Right ventricle myocardium superior (tissue), 1 donor: ENCODE data around the gene ASIC3. TPM values are rescaled to one million over a fixed set of nuclear protein-coding genes. Genes with fewer than 3 reads are reported as not detected.
"Not testable (repeated sequence)": the region's sequence is repeated elsewhere in the genome, so short reads cannot be mapped to it uniquely, and the experiment has no call there.

Source experiments
- ATAC-seq: fragments of 200-7000 bp; cut with Tn5 transposase; one replicate; pipeline ENCODE4 v1.9.1; 2020; ENCODE audit warnings: mild to moderate bottlenecking; ENCODE audit not compliant: poor library complexity
- DNase-seq: peaks from one replicate; pipeline ENCODE4 v3.0.0-alpha.2; 2020
- intact Hi-C: fragments of 100-400 bp; cut with DNase I; formaldehyde crosslinking; loops from one replicate; pipeline ENCODE4 v1.11.2; 2022
- total RNA-seq: library from RNA; stranded (reverse); fragmentation: NEBNext Ultra II Directional; extraction: Animal tissue kit (Norgen Biotek cat#: 25700); gene quantifications from one replicate; pipeline ENCODE4 v1.2.1, GENCODE V29; 2021
- donor health status: DM: no; HTN: yes; CAD: no; lungs with severe emphysema.

The ASIC3 gene
- total RNA-seq, 1 donor from 2014 or later, result 6.5 TPM

DNA sequence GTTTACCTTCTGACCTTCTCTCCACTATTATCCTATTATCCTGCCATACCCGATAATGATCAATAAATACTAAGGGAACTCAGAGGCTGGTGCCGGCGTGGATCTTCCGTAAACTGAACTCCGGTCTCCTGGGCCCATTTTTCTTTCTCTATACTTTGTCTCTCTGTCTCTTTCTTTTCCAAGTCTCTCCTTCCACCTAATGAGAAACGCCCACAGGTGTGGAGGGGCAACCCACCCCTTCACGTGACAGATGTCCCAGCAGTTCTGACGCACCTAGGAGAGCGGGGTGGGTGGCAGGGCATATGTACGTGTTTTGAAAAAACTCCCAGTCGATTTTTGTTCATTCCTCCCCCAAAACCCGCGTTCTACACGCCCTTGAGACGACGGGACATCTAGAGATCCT is 20.6 kb upstream of the ASIC3 start:
- ATAC-seq, DNase-seq, intact Hi-C loops: not testable (repeated sequence)

DNA sequence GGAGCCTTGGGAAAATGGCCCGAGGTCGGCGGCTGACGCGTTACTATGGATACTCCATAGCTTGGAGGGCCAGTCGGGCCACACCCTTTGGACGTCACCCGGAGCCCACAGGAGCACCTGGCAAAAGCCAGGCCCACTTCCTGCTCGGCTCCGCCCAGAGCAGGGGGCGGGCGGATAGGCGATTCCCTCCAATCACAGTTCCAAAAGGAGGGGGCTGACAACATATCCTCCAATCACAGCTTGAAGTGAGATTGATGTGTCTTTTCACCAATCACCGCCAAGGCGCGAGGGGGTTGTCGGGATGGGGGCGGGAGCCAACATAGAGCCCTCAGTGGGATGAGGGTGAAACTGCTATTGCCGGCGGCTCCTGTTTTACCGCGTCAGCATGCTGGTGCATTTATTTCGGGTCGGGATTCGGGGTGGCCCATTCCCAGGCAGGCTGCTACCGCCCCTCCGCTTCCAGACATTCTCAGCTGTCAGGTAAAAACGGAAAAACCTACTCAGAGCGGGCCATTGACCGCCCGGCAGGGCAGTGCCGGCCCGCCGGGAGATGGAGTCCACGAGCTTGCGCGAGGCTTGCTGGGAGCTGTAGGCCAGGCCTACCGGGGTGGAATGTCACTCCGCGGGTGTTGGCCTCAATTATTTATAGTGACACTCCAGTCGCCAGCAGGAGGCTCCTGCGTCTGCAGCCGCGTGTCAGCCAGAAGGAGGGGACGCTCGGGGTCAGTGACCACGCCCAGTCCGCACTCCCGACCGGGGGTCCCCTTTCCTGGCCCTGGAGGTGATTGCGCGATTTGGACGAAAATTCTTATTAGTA is 20.0 kb upstream of the ASIC3 start, which contains the start of gene ABCB8:
Gene ABCB8 (plus strand): TSS at position 320 of the 817 bp plus-strand sequence. CDS start 66 bp downstream, at position 386.
- DNase-seq, result peak; percentile 97
- ATAC-seq, result peak; percentile 98
- intact Hi-C loops, result no loop called here

DNA sequence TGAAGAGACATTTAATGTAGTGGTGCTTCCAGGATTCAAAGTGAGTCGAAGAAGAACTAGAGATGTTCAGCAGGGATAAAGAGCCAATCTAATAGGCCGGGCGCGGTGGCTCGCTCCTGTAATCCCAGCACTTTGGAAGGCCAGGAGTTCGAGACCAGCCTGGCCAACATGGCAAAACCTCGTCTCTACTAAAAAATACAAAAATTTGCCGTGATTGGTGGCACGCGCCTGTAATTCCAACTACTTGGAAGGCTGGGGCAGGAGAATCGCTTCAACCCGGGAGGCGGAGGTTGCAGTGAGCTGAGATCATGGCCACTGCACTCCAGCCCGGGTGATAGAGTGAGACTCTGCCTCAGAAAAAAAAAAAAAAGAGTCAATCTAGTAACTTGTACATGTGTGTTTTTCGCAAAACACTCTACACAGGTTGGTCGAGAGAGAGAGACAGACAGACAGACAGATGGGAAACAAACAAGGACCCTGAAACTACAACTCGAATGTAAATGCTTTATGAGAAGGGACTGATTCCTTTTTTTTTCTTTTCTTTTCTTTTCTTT is 19.3 kb upstream of the ASIC3 start:
- DNase-seq (no peak), ATAC-seq (no peak)
- intact Hi-C loops, result no loop called here

DNA sequence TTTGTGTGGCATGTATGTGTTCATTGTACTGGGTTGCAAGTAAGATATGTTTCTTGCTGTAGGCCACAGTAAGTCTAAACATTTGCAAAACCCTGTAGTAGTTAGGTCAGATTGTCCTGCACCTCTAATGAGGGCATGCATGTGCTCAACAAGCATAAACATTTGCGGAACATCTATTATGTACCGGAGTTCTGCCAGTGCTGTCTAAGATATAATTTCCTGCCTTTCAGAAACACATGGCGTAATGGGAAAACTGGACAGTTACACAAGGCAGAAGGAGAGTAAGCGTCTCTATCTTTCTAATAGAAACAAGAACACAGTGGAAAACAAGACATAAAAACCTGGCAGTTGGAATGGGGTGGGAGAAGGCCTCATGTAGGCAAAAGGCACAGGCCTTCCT is 17.3 kb upstream of the ASIC3 start:
- intact Hi-C loops, result loop anchor here (10.0 kb wide), 1 partner anchor 84 kb away; no protein-coding TSS in a partner anchor
- ATAC-seq, result no peak
- no peak for DNase-seq

DNA sequence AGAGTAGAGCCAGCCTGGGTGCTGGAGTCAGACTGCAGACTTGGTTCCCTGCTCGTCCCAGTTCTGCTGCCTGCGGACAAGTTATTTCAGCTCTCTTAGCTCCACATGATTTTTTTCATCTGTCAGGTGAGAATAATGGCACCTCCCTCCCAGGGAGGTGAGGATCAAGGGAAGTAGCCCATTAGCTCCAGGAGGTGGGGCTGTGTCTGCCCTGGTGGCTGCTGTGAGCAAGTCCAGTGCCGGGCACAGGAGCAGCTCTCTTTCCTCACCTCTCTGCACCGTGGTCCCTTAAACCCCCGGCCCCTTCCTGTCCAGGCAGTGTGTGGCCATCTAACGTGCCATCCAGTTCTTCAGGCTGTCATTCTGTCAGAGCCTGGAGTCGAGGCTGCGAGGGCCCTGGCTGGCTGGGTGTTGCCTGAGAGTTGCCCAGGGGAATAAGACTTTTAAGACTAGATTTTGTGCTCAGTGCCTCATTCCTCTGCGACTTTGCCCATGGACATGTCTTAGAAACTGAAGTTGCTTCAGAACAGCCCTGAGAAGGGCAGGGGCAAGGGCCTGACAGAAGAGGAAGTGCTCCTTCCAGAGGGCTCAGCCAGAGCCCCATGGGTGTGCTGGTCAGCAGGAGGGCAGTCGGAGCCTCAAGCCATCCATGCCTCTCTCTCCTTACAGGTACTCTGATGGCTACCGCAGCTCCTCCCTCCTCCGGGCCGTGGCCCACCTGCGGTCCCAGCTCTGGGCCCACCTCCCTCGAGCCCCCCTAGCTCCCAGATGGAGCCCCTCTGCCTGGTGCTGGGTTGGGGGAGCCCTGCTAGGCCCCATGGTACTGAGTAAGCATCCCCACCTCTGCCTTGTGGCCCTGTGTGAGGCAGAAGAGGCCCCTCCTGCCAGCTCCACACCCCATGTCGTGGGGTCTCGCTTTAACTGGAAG is 15.1 kb upstream of the ASIC3 start:
- ATAC-seq (no peak), DNase-seq (no peak)
- intact Hi-C loops, result loop anchor here (10.0 kb wide), 1 partner anchor 82 kb away; no protein-coding TSS in a partner anchor

DNA sequence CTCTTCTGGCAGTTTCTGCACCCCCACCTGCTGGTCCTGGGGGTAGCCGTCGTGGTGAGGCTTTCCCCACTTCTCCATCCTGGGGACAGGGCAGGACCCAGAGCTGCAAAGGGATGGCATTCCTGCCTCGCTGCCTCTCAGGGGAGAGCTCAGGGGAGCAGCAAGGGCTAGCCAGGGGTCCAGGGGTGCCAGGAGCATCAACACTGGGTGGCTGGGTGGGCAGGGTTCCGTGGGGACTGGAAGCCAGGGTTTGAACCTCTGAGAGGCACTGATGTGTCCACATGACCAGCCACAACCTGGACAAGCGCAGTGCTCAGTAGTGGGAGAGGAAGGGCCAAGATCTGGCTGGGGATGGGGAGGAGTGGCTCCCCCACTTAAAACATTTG is 14.5 kb upstream of the ASIC3 start:
- DNase-seq, result no peak
- ATAC-seq, result no peak
- intact Hi-C loops, result loop anchor here (10.0 kb wide), 1 partner anchor 81 kb away; no protein-coding TSS in a partner anchor

DNA sequence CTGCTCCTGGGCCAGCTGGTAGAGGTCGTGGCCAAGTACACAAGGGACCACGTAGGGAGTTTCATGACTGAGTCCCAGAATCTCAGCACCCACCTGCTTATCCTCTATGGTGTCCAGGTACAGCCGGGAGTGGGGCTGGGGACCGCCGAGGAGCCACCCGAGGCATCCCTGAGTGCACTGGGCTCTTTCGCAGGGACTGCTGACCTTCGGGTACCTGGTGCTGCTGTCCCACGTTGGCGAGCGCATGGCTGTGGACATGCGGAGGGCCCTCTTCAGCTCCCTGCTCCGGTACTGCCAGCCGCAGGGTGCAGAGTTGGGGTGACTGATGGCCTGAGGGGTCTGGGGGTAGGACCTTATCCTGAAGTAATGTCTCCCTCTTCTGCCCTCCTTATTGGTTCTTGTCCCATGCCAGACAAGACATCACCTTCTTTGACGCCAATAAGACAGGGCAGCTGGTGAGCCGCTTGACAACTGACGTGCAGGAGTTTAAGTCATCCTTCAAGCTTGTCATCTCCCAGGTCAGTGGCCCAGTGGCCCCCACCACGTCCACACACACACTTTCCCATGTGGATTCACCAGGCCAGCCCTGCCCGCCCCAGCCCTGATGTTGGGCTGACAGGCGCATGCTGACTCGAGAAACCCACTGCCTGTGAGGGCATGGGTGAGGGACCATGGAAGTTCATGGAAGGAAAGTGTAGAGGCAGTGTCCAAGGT is 13.9 kb upstream of the ASIC3 start:
- intact Hi-C loops, result loop anchor here (10.0 kb wide), 1 partner anchor 80 kb away; no protein-coding TSS in a partner anchor
- DNase-seq (no peak), ATAC-seq (no peak)

DNA sequence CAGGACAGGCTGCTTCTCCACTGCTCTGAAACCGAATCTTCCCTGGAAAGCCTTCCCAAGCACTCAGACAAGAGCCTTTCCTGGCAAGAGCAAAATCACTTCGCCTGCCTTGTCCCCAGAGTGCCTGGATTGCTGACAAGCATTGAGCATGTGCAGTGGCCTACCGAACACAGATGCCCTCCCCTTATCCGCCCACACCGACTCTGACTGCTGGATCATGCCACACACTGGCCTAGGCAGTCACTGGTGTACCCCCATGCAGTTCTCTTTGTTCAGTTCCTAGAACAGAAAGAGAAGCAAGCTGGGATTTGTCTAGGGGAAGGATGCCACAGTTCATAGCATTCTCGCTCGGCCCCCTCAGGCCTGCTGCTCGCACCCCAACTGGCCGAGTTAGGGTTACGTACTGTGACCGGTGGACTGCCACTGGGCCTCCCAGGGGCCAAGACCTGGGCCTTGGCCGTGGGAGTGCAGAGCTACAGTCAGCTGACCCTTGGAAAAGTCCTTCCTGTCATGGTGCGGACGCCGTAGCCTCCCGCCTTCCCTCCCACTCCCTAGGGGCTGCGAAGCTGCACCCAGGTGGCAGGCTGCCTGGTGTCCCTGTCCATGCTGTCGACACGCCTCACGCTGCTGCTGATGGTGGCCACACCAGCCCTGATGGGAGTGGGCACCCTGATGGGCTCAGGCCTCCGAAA is 13.2 kb upstream of the ASIC3 start:
- intact Hi-C loops, result loop anchor here (10.0 kb wide), 1 partner anchor 80 kb away; no protein-coding TSS in a partner anchor
- DNase-seq, result no peak
- peak; percentile 71 for ATAC-seq

DNA sequence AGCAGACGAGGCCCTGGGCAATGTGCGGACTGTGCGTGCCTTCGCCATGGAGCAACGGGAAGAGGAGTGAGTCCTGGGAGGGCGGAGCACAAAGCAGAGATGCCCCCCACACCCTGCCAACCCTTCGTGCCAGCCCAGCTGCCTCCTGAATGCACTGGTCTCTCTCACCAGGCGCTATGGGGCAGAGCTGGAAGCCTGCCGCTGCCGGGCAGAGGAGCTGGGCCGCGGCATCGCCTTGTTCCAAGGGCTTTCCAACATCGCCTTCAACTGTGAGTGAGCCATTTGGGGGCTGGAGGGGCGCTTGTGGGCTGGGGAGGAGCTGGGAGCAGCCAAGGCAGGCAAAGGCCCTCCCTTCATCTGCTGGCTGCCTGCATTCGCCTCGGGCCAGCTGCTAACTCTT is 12.4 kb upstream of the ASIC3 start:
- DNase-seq (no peak), ATAC-seq (no peak)
- intact Hi-C loops, result loop anchor here (10.0 kb wide), 1 partner anchor 79 kb away; no protein-coding TSS in a partner anchor

DNA sequence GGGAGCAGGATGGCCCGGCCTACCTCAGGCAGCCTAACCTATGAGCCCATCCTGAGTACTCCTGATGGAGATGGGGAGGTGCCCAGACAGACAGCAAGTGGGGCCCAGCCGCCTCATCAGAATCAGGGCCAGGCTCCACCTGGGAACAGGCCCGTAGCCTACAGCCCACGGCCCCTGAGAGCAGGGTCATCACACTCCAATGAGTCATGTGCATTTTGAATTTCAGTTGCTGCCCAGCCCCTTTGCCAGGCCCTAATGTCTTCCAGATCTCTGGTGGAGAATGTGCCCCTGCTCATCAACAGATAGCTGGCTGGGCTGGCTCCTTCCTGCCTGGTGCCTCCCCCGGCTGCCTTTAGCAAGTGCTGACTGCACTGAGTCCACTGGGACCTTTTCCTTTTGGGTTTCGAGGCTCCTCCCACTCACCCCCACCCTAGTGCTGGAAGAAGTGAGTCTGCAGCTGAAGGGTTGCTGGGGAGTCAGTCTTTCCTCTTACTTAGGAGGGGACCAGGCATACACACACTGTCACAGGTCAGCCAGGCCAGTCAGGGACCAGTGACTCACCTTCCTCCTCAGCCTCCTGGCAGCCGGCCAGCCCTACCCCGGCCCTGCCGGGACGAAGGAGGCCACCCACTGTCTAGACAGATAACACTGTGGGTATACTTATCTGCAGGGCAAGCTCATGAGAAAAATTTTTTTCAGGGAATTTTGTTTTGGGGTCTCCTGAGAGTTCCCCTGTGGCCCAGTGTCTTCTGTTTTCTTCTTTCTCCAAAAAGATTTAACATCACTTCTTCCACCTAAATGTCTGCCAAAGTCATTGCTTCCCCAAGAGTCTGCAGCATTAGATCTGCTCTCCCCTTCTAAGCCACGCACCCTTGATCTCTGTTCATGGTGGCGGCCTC is 9.1 kb upstream of the ASIC3 start:
- ATAC-seq (peak; percentile 43), DNase-seq (peak; percentile 66)
- intact Hi-C loops, result loop anchor here (10.0 kb wide), 1 partner anchor 76 kb away; no protein-coding TSS in a partner anchor

DNA sequence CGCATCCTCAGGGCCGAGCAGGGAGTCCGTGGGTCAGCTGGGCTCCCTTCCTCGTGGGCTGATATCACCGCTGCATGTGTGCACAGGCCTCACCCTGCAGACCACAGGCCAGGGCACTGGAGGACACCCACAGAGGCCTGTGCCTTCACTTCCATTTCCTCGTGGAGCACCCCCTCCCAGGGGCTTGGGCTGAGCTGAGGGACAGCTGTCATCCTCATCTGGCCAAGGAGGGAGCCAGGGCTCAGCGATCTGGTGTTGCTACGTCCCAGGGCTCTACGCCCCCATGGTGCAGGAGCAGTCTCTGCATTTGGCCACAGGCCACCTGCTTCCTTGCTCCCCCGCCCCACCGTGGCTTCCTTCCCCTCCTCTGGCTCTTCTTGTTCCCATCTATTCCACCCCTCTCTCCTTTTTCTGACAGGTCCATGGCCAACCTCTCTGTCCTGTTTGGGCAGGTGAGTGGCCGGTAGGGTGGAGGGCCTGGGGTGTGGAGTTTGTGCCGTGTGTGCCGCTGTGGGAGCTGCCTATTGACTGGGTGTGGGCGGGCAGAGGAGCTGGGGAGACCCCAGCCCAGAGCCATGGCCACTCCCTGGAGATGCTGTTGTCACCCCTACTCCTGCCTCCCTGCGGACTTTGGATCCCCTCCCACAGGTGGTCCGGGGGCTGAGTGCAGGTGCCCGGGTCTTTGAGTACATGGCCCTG is 8.3 kb upstream of the ASIC3 start:
- no peak for ATAC-seq
- no peak for DNase-seq
- intact Hi-C loops, result loop anchor here (10.0 kb wide), 1 partner anchor 75 kb away; no protein-coding TSS in a partner anchor

DNA sequence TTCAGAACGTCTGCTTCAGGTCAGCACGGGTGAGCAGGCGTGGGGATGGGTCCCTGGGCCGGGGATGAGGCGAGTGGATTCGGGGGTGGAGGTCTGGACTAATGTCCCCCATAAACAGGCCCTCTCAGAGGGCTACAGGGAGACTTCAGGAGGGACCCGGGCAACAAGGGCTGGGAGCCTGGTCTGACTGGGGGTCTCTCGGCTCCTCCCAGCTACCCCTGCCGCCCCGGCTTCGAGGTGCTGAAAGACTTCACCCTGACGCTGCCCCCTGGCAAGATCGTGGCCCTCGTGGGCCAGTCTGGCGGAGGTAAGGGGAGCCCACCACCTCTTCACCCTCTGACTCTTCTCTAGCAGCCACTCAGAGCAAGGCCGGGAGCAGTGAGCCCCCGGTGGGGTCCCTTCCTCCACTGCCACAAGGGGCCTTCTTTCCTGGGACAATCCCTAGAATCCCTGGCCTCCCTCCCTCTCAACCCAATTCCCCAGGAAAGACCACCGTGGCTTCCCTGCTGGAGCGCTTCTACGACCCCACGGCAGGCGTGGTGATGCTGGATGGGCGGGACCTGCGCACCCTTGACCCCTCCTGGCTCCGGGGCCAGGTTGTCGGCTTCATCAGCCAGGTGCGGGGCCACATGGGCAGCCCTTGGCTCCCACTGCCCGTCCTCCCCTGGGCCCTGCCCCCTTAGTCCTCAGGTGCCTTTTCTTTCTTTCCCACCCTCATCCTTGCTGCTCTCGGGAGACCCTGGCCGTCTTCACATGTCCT is 7.5 kb upstream of the ASIC3 start:
- intact Hi-C loops, result no loop called here
- ATAC-seq (no peak), DNase-seq (no peak)

DNA sequence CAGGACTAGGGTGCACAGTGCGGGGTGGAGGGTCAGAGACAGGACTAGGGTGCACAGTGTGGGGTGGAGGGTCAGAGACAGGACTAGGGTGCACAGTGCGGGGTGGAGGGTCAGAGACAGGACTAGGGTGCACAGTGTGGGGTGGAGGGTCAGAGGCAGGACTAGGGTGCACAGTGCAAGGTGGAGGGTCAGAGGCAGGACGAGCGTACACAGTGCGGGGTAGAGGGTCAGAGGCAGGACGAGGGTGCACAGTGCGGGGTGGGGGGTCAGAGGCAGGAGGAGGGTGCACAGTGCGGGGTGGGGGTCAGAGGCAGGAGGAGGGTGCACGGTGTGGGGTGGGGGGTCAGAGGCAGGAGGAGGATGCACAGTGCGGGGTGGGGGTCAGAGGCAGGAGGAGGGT is 4.9 kb upstream of the ASIC3 start:
- DNase-seq, ATAC-seq, intact Hi-C loops: not testable (repeated sequence)

DNA sequence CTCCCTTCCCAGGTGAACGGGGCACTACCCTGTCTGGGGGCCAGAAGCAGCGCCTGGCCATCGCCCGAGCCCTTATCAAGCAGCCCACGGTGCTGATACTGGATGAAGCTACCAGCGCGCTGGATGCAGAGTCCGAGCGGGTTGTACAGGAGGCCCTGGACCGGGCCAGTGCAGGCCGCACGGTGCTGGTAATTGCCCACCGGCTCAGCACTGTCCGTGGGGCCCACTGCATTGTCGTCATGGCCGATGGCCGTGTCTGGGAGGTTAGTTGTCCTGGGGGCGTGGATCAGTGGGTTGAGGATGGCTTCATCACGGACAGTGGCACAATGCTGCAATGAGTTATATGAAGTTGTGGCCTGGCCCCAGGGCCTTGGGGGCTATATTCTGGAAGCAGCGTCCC is 4.4 kb upstream of the ASIC3 start:
- intact Hi-C loops, result no loop called here
- DNase-seq (no peak), ATAC-seq (no peak)

DNA sequence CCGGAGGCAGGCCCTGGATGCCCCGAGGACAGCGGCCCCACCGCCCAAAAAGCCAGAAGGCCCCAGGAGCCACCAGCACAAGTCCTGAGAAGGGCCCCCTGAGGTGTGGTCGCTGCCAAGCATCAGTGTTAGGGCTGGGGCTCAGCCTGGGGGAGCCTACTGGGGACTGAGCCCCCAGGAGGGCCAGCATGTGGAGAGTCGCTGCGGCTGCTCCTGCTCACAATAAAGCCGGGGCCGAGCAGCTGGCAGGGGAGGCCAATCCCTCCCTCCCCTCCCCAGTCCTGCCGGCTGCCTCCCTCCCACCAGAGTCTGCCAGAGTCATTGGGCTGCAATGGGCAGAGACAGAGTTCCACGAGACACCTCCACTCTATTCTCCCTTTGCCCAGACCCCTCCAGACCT is 3.1 kb upstream of the ASIC3 start:
- no peak for ATAC-seq
- intact Hi-C loops, result no loop called here
- DNase-seq, result no peak
